GM21360 (cell line): ENCODE results near the gene SASS6.

ENCODE experiments used
- ATAC-seq: cut with Tn5 transposase; IDR thresholded peaks from one replicate; pipeline ENCODE4 v1.9.1; 2021; ENCODE audit warnings: mild to moderate bottlenecking, moderate library complexity; ENCODE audit not compliant: unreplicated experiment

Gene SASS6

GRCh38 chr1:100115524-100115923, 17.2 kb downstream of the SASS6 start:
- ATAC-seq = no peak

- ATAC-seq = no peak
These were observed 23.1 kb downstream of the SASS6 start for GRCh38 chr1:100109554-100110066.

GRCh38 chr1:100107696-100108095, 25.0 kb downstream of the SASS6 start:
- no peak for ATAC-seq

GRCh38 chr1:100101564-100101963, 31.2 kb downstream of the SASS6 start:
- ATAC-seq = no peak

GRCh38 chr1:100100202-100100601, 32.5 kb downstream of the SASS6 start:
- ATAC-seq = no peak

- no peak for ATAC-seq
These were observed 42.3 kb downstream of the SASS6 start for GRCh38 chr1:100090471-100090870.

- ATAC-seq = no peak
These were observed 43.6 kb downstream of the SASS6 start for GRCh38 chr1:100089082-100089481.

- ATAC-seq = no peak
These were observed 45.3 kb downstream of the SASS6 start for GRCh38 chr1:100087396-100087795.

- no peak for ATAC-seq
These were observed 52.4 kb downstream of the SASS6 start for GRCh38 chr1:100080331-100080730.

- ATAC-seq = peak; percentile 41
These were observed 55.2 kb downstream of the SASS6 start for GRCh38 chr1:100077531-100077930.

GRCh38 chr1:100076744-100077143, 56.0 kb downstream of the SASS6 start:
- peak; percentile 57 for ATAC-seq

GRCh38 chr1:100076319-100076718, 56.4 kb downstream of the SASS6 start:
- ATAC-seq = peak; percentile 10

- ATAC-seq = peak; percentile 60
These were observed 57.0 kb downstream of the SASS6 start for GRCh38 chr1:100075773-100076172.

GRCh38 chr1:100074604-100075395, 57.9 kb downstream of the SASS6 start:
- no peak for ATAC-seq

GRCh38 chr1:100073531-100073930, 59.2 kb downstream of the SASS6 start:
- ATAC-seq = no peak

- no peak for ATAC-seq
These were observed 62.4 kb downstream of the SASS6 start for GRCh38 chr1:100070201-100070939.

GRCh38 chr1:100065969-100066227, 66.8 kb downstream of the SASS6 start:
- no peak for ATAC-seq

GRCh38 chr1:100065183-100065968, 67.4 kb downstream of the SASS6 start:
- no peak for ATAC-seq

GRCh38 chr1:100061681-100062080, 71.0 kb downstream of the SASS6 start:
- no peak for ATAC-seq

- ATAC-seq = no peak
These were observed 79.0 kb downstream of the SASS6 start for GRCh38 chr1:100053727-100054126.

- no peak for ATAC-seq
These were observed 79.6 kb downstream of the SASS6 start for GRCh38 chr1:100053119-100053518.

- no peak for ATAC-seq
These were observed 80.8 kb downstream of the SASS6 start for GRCh38 chr1:100051893-100052292.
